ENCODE measurements around the gene NIP7.

NIP7 gene

DNA sequence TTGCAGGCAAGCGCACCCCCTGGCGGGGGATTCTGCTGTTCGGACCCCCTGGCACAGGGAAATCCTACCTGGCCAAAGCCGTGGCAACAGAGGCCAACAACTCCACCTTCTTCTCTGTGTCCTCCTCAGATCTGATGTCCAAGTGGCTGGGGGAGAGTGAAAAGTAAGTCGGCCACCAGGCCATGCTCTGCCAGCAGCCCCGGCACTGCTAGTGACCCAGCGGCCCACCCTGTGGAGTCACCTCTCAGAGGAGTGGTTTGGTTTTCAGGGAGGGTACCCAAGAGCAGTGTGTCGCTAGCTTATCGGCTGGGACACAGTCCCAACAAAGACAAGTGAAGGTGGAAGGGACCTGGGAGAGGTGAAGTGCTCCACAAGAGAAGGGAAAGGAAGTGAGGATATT lies 20.2 kb upstream of the NIP7 start:
- no peak for DNase-seq

DNA sequence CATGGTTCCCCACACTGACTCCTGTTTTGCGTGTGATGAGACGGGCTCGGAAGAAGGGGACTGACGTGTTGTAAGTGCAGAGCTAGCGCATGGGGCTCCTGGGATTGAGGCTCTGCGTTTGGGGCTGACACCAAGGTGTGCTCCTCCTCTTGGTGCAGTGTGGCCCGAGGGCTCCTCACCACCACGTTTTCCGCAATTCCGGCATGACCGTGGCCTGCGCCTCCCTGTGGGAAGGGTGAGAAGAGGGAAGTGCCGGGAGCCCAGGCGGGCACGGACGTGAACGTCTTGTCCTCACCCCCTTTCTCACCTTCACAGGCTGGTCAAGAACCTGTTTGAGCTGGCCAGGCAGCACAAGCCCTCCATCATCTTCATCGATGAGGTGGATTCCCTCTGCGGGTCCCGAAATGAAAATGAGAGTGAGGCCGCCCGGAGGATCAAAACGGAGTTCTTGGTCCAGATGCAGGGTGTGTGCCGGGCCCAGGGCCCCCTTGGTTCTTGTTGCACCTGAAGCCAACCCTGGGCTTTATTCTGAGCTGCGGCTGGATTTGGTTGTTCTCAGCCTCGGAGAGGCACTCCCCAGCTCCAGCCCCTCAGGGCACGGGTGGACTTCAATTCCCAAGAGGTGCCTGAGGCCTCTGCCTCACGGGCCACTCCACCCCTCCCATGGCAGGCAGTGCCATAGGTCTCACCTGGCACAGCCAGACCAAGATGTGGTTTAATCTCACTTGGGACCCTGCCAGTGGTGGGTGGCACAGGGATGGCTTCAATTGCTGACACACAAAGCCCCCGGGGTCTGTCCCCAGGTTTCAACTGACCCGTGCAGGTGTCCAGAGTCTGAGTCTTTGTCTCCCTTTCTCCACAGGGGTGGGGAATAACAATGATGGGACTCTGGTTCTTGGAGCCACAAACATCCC lies 19.5 kb upstream of the NIP7 start:
- no peak for DNase-seq

DNA sequence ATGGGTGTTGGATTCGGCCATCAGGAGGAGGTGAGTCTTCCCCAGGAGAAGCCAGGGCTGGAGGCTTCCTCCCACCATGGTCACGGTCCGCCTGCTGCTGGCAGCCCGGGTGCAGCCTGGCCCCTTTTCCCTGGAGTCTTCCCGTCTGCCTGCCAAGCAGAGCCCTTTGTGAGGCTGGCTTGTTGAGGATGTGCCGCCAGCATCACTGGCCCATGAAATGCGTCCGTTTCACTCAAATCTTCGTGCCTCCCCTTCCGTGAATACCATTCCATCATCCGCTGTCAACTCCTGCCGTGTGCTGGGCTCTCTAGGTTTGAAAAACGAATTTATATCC lies 18.9 kb upstream of the NIP7 start:
- no peak for DNase-seq

DNA sequence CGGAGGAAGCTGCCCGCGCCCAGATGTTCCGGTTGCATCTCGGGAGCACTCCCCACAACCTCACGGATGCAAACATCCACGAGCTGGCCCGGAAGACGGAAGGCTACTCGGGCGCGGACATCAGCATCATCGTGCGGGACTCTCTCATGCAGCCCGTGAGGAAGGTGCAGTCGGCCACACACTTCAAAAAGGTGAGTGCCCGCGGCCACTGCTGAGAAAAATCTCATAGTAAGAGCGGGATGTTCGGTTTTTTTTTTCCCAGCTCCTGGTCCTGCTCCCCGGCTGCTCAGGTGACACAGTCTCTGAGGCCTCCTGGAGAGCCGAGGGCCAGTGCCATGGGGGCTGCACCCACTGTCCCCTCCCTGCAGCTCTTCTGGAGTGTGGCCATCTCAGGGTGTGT lies 18.5 kb upstream of the NIP7 start:
- no peak for DNase-seq

DNA sequence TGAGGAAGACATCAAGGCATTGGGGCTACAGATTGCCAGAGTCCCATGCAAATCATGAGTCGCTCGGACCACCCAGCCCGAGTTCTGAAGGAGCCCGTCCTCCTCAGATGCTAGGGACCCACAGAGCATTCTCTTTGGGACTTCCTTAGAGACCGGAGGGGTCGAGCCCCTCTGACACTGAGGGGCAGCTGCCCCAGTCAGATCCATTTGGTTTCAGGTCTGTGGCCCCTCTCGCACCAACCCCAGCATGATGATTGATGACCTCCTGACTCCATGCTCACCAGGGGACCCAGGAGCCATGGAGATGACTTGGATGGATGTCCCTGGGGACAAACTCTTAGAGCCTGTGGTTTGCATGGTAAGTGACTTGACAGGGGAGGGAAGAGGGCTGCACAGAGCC lies 17.2 kb upstream of the NIP7 start:
- no peak for DNase-seq

DNA sequence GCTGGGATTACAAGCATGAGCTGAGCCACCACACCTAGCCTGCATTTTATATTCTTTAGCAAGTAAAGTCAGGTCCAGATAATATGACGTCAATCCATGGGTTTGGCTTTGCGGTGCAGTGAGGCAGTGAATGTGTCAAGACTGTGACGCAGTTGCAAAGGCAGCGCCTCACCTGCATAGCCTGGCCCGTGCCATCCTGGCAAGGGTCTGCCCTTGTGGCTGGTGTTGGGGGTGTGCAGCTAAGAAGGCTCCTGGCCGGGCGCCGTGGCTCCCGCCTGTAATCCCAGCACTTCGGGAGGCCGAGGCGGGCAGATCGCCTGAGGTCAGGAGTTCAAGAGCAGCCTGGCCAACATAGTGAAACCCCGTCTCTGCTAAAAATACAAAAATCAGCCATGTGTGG lies 16.2 kb upstream of the NIP7 start:
- no peak for DNase-seq

- no peak for DNase-seq
These were observed 15.5 kb upstream of the NIP7 start for GRCh38 chr16:69324013-69324531.

GRCh38 chr16:69324585-69325253 lies 14.9 kb upstream of the NIP7 start:
- no peak for DNase-seq

- no peak for DNase-seq
These were observed 13.8 kb upstream of the NIP7 start for GRCh38 chr16:69325784-69326171.

DNA sequence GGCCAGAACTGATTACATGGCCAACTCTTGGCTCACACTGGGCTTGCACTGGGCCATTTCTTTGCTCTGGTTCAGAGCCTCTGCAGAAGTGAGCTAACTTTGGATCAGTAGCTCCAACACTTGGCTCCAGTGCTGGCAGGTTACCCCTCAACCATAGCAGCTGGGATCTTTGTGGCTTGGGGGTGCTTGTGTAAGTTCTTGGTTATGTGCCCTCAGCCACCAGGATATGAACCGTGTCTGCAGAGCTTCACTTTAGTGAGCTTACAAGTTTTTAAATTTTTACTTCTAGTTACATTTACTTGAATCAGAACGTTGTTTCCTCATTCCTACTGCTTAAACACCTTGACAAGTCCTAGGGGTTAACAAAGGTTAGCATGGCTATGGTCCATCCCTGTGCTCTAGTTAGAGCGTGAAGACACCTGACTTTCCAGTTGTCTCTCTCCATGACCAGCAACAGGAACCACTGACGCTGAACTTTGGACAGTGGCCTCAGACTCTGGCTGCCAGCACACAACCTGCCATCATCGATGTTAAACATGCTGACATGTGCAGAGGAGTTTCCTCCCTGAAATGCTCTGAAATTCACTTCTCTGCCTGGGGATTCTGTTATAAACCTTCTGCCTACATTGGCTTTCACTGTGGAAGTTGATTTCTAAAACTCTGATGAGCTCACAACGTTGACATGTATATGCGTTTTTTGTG lies 13.2 kb upstream of the NIP7 start:
- no peak for DNase-seq

DNA sequence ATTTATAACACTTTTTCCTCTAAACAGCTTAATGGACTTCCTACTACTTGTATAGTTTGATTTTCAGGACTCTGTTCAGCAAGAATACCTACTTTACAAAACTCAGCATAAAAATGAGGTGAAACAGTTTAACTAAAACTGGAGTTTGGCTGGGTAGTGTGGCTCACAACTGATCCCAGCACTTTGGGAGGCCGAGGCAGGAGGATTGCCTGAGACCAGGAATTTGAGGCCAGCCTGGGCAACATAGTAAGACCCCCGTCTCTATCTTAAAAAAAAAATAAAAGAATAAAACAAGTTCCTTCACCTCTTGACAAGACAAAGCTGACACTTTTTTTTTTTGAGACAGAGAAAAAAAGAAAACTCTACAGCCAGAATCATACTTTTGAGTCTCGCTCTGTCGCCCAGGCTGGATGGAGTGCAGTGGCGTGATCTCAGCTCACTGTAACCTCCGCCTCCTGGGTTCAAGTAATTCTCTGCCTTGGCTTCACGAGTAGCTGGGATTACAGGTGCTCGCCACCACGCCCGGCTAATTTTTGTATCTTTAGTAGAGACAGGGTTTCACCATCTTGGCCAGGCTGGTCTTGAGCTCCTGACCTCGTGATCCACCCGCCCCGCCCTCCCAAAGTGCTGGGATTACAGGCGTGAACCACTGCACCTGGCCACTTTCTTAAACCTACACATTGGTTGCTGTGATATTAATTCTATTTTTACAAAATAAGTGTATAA lies 11.8 kb upstream of the NIP7 start:
- no peak for DNase-seq

DNA sequence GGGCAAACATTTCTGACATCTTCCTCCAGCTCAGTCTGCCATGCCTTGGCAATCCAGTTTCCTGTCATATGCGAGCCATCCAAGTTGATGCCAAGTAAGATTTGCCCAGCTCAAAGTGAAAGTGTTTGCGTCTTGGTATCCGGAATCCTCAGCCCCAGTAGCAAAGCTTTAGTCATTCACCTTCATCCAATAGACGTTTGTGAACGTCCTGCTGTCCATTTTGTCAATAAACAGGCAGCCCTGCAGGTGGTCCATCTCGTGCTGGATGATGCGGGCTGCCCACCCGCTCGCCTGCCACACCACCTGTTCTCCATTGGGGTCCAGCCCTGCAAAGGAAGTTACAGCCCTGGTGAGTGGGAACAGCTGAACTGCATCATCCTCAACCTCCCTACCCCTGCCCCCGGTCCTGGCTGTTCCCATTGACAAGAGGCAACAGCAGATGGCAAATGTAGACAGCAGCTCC lies 10.7 kb upstream of the NIP7 start:
- DNase-seq = no peak

GRCh38 chr16:69329369-69330285 lies 9.9 kb upstream of the NIP7 start:
- no peak for DNase-seq

DNA sequence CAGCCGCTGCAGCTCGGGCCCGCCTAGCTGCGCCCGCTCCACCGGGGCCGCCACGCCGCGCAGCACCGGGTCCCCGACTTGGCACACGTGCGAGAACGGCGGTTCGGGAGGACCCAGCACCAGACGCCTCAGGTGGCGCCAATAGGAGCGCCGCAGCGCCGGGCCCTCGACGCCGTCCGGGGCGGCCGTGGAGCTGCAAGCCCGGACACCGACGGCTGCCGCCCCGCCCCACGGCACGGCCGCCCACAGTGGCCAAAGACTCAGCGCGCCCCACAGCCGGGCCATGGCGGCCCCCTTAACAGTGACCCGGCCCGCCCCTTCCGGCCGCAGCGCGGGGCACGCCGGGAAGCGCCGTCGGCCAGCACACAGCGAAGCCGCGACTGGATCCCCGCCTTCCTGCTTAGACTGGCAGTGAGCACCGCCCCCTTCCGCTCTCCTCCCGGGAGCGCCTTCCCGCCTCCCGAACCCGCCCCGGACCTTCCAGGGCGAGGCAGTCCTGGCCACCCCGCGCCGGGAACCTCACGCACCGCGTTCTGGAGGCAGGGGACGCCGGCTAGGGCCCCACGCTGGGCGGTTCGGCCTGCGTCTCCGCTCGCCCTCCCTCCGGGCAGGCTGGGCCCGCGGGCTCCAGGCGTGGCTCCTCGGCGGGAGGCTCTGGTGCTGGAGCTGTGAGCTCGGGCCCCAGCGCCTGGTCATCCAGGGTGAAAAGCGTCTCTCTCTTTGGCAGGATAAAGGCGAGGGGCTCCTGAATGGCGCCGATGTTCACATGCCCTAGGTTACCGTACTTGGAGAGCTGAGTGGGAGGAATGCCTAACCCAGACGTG lies 9.1 kb upstream of the NIP7 start, which contains the start of gene PDF:
TSS of gene PDF (minus strand) at position 303 of the 824 bp plus-strand sequence. CDS start at position 285, 18 bp downstream.
- DNase-seq = peak; percentile 73

- DNase-seq = no peak
These were observed 4.9 kb upstream of the NIP7 start for GRCh38 chr16:69334696-69335095.

DNA sequence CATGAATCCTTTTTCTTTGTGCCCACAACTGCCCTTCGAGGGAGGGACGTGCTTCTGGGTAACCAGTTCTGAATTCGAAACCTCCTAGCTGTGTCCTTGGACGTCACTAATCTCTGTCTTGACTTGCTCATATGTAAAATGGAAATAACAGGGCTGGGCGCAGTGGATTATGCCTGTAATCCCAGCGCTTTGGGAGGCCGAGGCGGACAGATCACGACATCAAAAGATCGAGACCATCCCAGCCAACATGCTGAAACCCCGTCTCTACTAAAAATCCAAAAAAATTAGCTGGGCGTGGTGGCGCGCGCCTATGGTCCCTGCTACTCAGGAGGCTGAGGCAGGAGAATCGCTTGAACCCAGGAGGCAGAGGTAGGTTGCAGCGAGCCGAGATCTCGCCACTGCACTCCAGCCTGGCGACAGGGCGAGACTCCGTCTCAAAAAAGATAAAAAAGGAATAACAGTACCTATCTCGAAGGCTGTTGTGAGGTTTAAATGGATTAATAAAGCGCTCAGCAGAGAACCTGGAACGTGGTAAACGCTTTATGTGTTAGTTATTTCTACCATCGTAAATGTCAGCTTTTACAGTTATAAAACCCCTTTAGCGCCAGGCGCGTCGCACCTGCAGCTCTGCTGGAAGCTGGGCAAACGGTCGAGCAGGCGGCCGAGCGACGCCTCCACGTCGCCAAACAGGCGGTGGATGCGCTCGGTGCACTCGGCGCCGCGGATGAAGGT lies 849 bp upstream of the NIP7 start:
- no peak for DNase-seq

- DNase-seq = no peak
These were observed 598 bp downstream of the NIP7 start for GRCh38 chr16:69340095-69340644.

- no peak for DNase-seq
These were observed 4.6 kb downstream of the NIP7 start for GRCh38 chr16:69344171-69344570.

DNA sequence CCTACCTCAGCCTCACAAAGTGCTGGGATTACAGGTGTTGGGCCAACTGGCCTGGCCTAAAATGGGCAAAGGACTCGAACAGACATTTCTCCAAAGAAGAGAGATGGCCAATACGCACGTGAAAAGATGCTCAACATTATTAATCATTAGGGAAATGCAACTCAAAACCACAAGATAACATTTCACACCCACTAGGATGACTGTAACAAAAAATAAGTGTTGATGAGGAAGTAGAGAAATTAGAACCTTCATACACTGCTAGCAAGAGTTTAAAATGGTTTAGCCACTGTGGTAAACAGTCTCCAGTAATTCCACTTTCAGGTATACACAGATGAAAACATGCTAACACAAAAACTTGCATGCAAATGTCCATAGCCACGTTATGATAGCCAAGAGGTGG lies 6.4 kb downstream of the NIP7 start:
- no peak for DNase-seq

- DNase-seq = no peak
These were observed 7.1 kb downstream of the NIP7 start for GRCh38 chr16:69346683-69347082.
